Lower leg skin (tissue), 4 donors: ENCODE results near the gene SUPT4H1. TPM values are rescaled to one million over a fixed set of nuclear protein-coding genes. Genes with fewer than 3 reads are reported as not detected.
A peak's percentile ranks its signal among the peaks of the same experiment; 100 is the strongest.

ENCODE experiments used
- DNase-seq, 2 donors: peaks; one replicate each; pipeline ENCODE4 v3.0.0-alpha.2; 2019; ENCODE audit warnings: low spot score in 2 of 2
- H3K4me3 ChIP-seq: fragments of 200-600 bp; sonication (generic); 2 replicates; pipeline ENCODE4 v1.5.1; 2017; ENCODE audit warnings: mild to moderate bottlenecking, low read depth; ENCODE audit not compliant: poor library complexity, severe bottlenecking
- POLR2A ChIP-seq, 2 donors: fragments of 450-650 bp; IDR thresholded peaks; one replicate each; pipeline ENCODE4 v1.6.1; 2016 to 2017; ENCODE audit warnings: antibody characterized with exemption in 2 of 2, mild to moderate bottlenecking in 1 of 2, moderate library complexity in 1 of 2
- WGBS, 2 donors: methylation state at CpG; one replicate each; pipeline ENCODE4 v1.1.5; 2018; 5-methylcytosine and 5-hydroxymethylcytosine counted together
- intact Hi-C: fragments of 100-400 bp; cut with DNase I; formaldehyde crosslinking; loops from one replicate; pipeline ENCODE4 v1.15.0; 2023; ENCODE audit warnings: low total_unique reads
- total RNA-seq, 4 donors: library from RNA; depleted of rRNA; stranded (reverse); fragments of >200 nt; gene quantifications; one replicate each; pipeline ENCODE4 v1.1.0, GENCODE V29; 2016
- TF ChIP-seq, protein P1 (sequence below), 3 donors: fragments of 450-650 bp; IDR thresholded peaks; one replicate each; pipeline ENCODE4 v1.5.1; 2016; ENCODE audit warnings: antibody characterized with exemption in 3 of 3, mild to moderate bottlenecking in 3 of 3, moderate library complexity in 2 of 3

The SUPT4H1 gene
- total RNA-seq, 4 donors from 2014 or later = 49.5 to 89.7 (median 57.5) TPM

DNA sequence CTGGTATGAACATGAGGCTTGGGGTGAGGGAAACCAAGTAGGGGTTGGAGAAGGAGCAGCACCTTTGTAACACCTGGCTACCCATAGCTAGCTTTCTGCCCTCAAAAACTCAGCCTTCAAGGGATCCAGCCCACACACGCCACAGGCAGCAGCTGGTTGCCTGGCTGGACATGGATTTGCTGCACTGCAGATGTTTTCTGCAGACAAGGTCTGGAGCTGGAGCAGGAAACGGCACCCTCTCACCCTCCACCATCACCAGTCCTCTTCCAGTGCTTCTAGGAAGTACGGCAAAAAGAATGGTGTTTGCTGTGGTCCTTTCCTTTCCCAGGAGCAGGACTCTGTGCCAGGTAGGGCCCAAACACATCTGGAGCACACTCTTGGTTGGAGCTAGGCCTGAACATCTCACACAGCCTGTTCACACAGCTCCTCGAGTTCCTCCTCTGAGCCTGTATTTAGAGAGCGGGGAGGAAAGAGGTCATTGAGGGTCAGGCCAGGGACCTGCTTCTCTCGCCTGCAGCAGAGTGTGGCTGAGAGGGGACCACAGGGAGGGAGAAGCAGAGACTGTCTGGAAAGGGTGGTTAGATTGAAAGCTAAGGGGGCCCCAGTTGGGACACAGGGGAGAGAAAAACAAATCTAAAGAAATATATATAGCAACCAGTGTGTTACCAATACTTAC lies 2.7 kb upstream of the SUPT4H1 start:
- no peak overlapping the region for H3K4me3 ChIP-seq
- TF ChIP-seq, protein P1, sequence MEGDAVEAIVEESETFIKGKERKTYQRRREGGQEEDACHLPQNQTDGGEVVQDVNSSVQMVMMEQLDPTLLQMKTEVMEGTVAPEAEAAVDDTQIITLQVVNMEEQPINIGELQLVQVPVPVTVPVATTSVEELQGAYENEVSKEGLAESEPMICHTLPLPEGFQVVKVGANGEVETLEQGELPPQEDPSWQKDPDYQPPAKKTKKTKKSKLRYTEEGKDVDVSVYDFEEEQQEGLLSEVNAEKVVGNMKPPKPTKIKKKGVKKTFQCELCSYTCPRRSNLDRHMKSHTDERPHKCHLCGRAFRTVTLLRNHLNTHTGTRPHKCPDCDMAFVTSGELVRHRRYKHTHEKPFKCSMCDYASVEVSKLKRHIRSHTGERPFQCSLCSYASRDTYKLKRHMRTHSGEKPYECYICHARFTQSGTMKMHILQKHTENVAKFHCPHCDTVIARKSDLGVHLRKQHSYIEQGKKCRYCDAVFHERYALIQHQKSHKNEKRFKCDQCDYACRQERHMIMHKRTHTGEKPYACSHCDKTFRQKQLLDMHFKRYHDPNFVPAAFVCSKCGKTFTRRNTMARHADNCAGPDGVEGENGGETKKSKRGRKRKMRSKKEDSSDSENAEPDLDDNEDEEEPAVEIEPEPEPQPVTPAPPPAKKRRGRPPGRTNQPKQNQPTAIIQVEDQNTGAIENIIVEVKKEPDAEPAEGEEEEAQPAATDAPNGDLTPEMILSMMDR (IDR thresholded peaks at IDR 0.05) = no peak
- no peak for TF ChIP-seq POLR2A (IDR thresholded peaks at IDR 0.05)
- intact Hi-C loops = loop anchor here (5.0 kb wide), 1 partner anchor 63 kb away; the partner anchor contains the start of gene RNF43
- DNase-seq = no peak
- WGBS, 2 donors = 43 to 53% methylated on average over 5 to 6 of the region's 6 CpGs

DNA sequence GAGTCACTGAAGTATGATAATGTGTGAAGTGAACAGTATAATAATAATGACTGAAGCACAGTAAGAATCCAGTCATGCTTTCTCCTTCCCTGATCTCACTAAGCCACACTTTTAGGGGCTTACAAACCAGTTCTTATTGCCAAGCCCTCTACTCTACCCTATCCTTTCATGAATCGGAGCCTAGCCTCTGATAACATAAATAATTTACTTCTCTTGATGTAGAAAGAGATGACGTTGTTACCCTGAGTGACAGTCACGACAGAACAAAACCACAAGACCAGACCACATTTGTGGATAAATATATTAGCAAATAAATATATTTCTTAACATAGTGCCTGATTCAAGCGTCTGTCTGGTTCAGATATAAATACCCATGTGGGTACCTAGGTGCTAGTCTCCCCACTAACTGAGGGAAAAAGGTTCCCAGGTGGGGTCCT lies 1.4 kb upstream of the SUPT4H1 start:
- no peak overlapping the region for H3K4me3 ChIP-seq
- no peak for TF ChIP-seq POLR2A (IDR thresholded peaks at IDR 0.05)
- TF ChIP-seq, protein P1 (IDR thresholded peaks at IDR 0.05) = no peak
- intact Hi-C loops = loop anchor here (5.0 kb wide), 1 partner anchor 64 kb away; the partner anchor contains the start of gene RNF43
- WGBS, 2 donors = 63 to 70% methylated on average over 4 of the region's 4 CpGs
- no peak for DNase-seq

DNA sequence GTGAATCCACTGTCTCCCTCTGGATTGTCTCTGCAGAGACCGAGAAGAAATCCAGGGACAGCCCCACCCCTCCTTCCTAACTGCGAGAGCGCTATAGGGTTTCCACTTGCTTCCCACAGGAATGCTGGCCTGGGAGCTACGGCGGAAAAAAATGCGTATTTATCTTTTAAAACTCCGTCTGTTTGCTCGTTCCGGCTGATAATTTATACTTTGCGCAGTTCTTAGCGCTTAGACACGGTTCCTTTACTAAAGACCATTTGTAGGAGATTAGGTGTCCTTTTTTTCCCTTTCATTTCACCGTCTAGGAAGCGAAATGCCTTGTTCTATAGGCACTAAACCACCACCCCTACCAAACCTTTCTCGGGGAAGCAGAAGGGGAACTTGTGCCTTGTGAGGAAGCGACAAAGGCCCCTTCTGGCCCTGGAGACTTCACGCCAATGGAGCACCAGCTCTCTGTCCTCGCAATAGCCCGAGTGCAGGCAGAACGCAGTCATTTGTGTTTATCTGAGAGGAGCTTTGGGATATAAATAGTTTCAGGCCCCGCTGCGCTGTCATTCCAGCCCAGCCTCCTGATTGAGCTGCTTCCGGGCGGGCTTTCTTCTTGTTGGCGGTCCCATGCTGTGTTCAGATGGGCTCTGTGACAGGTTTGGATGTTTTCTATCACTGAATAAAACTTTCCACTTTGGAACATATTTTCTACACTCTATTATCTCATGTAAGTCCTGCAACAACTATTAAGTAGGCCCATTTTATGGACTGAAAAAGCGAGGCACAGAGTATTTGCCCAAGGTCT lies 791 bp upstream of the SUPT4H1 start:
- intact Hi-C loops = loop anchor here (5.0 kb wide), 1 partner anchor 65 kb away; the partner anchor contains the start of gene RNF43
- TF ChIP-seq, protein P1 (IDR thresholded peaks at IDR 0.05) = no peak
- TF ChIP-seq POLR2A (IDR thresholded peaks at IDR 0.05) = no peak
- DNase-seq = no peak
- WGBS, 2 donors = 3% methylated on average over 26 of the region's 26 CpGs
- peak overlapping the region; percentile 98 for H3K4me3 ChIP-seq

DNA sequence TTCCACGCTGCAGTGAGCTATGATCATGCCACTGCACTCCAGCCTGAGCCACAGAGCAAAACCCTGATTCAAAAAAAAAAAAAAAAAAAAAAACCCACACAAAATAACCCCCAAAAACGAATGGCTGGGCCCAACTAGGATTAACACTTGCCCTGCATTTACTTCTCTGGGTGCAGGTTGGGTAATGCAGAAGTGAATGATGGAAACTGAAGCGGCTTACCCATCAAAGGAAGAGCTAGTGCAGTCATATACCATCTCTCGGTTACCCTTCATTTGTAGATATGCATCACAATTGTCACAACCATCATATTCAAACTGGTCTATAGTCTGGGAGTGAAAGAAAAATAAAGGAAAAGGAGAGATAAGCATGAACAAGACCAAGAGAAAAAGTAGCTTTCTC lies 819 bp downstream of the SUPT4H1 start:
- intact Hi-C loops = loop anchor here (5.0 kb wide), 1 partner anchor 66 kb away; the partner anchor contains the start of gene RNF43
- TF ChIP-seq, protein P1 (IDR thresholded peaks at IDR 0.05) = no peak
- TF ChIP-seq POLR2A (IDR thresholded peaks at IDR 0.05) = no peak
- no peak for DNase-seq
- peak overlapping the region; percentile 98 for H3K4me3 ChIP-seq
- WGBS, 2 donors = 63 to 65% methylated on average over 4 of the region's 4 CpGs

DNA sequence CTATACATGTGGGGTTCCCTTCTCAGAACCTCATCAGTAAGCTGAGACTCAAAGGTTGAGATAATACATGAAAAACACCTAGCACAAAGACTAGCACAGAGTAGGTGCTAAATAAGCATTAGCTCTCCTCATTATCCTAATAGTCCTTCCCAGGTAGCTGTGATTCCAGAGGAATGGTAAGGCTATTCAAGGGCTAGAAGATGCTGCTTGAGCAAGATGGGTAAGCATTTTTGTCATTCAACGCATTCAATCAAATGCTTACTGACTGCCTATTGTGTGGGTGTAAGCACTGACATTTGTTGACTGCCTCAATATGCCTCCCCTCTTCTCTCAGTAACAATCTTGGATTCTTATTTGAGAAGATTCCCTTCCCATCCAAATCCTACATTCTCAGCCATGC lies 4.0 kb downstream of the SUPT4H1 start:
- DNase-seq = no peak
- TF ChIP-seq, protein P1 (IDR thresholded peaks at IDR 0.05) = no peak
- no peak for TF ChIP-seq POLR2A (IDR thresholded peaks at IDR 0.05)
- WGBS, 2 donors = 94 to 100% methylated on average over 1 of the region's 1 CpG
- no peak overlapping the region for H3K4me3 ChIP-seq
- intact Hi-C loops = no loop called here
